ENCODE results near the gene WDR77. TPM values are rescaled to one million over a fixed set of nuclear protein-coding genes. Genes with fewer than 3 reads are reported as not detected.

WDR77 gene
- total and polyA plus RNA-seq, 2 of the 13 experiments (the other 11 are each of a cell fraction or from before 2014, with no cell fraction given), result 90.6 to 108 TPM

- peak overlapping the region; percentile 13 for H3K27ac ChIP-seq (ENCODE audit: extremely low read length, insufficient read depth, low read length)
These were observed 13.4 kb upstream of the WDR77 start for GRCh38 chr1:111462370-111463028.

DNA sequence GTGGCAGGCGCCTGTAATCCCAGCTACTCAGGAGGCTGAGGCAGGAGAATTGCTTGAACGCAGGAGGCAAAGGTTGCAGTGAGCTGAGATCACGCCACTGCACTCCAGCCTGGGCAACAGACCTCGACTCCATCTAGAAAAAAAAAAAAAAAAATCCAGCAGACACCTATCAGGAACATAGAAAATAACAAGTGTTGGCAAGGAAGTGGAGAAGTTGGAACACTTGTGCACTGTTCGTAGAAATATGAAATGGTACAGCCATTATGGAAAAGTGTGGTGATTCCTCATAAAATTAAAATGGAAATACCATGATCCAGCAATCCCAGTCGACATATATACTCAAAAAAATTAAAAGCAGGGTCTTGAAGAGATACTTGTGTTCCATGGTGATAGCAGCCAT is 12.7 kb upstream of the WDR77 start:
- Histone ChIP-seq H3K27ac (ENCODE audit: extremely low read length, insufficient read depth, low read length) (no peak overlapping the region), H2AFZ (ENCODE audit: low read length) (no peak overlapping the region), H3K9me3 (ENCODE audit: low read length) (no peaks in the 10 kb centered on the region), H3K4me3 (replicated peaks in 1 of 3; ENCODE audit: insufficient read depth in 1 of 3, low read depth in 2 of 3, low read length in 3 of 3) (no peak overlapping the region), H4K20me1 (ENCODE audit: insufficient read depth, low read length) (no peaks in the 10 kb centered on the region), H3K79me2 (ENCODE audit: insufficient read depth, low read length) (no peaks in the 10 kb centered on the region), H3K4me2 (ENCODE audit: low read depth, low read length) (no peak overlapping the region), H3K9ac (ENCODE audit: insufficient read depth, low read depth, low read length) (no peak overlapping the region), H3K27me3 (ENCODE audit: control insufficient read depth in 1 of 2, insufficient read depth in 2 of 2, low read length in 2 of 2) (no peaks in the 10 kb centered on the region), H3K36me3 (replicated peaks in 1 of 2; ENCODE audit: control insufficient read depth in 1 of 2, insufficient read depth in 2 of 2, low read length in 2 of 2) (peaks cover 5 to 39% of the 10 kb centered on the region in 2 experiments), H3K4me1 (ENCODE audit: insufficient read depth, low read length) (peaks cover 14% of the 10 kb centered on the region)
- no peak for ATAC-seq
- WGBS (ENCODE audit: low lambda C conversion rate), result 98% methylated on average over 6 of the region's 6 CpGs
- FAIRE-seq, result no peak
- in situ Hi-C loops (cut with HindIII; ENCODE audit: extremely low pct_ligation_motif_present, low pct_unique_long_range_greater_than_20kb), result no loop called here
- DNase-seq (ENCODE audit: low spot score), result no peak
- no peak for TF ChIP-seq PRPF4 (IDR thresholded peaks at IDR 0.05; ENCODE audit: low read depth, low read length, poor library complexity, severe bottlenecking)
- no peak for TF ChIP-seq ZBTB1 (CRISPR knock-in tag; IDR thresholded peaks at IDR 0.05; ENCODE audit: borderline replicate concordance)
- TF ChIP-seq YEATS2 (CRISPR knock-in tag; IDR thresholded peaks at IDR 0.05; ENCODE audit: borderline replicate concordance), result no peak
- TF ChIP-seq ZNF7 (CRISPR knock-in tag; IDR thresholded peaks at IDR 0.05), result peak; percentile 80
- no peak for TF ChIP-seq KAT2B (IDR thresholded peaks at IDR 0.05; ENCODE audit: borderline replicate concordance, low read depth, low read length)
- no peak for TF ChIP-seq ZNF253 (CRISPR knock-in tag; IDR thresholded peaks at IDR 0.05; ENCODE audit: borderline replicate concordance)
- BruUV-seq (replicated peaks), result no TSS peak
- ChIA-PET CTCF (ENCODE audit: low intra/inter-chr PET ratio, low total read pairs) (no interaction called here), POLR2A (no interaction called here)
- intact Hi-C loops (cut with micrococcal nuclease; ENCODE audit: unreplicated experiment), result no loop called here

More at GRCh38 chr1:111462370-111463028, 13.4 kb upstream of the WDR77 start:
- no peaks in the 10 kb centered on the region for H3K79me2 ChIP-seq (ENCODE audit: insufficient read depth, low read length)
- H3K4me2 ChIP-seq (ENCODE audit: low read depth, low read length), result no peak overlapping the region
- no peak for ATAC-seq
- no peak for DNase-seq (ENCODE audit: low spot score)
- WGBS (ENCODE audit: low lambda C conversion rate), result 86% methylated on average over 4 of the region's 4 CpGs
- no peaks in the 10 kb centered on the region for H4K20me1 ChIP-seq (ENCODE audit: insufficient read depth, low read length)
- ChIA-PET CTCF (ENCODE audit: low intra/inter-chr PET ratio, low total read pairs) (no interaction called here), POLR2A (interaction anchor here (0.9 kb wide), 1 partner anchor 14 kb away, joined by 5 read pairs; no protein-coding TSS in a partner anchor)
- H2AFZ ChIP-seq (ENCODE audit: low read length), result no peak overlapping the region
- no peaks in the 10 kb centered on the region for H3K9me3 ChIP-seq (ENCODE audit: low read length)
- no peak overlapping the region for H3K9ac ChIP-seq (ENCODE audit: insufficient read depth, low read depth, low read length)
- H3K4me3 ChIP-seq (replicated peaks in 1 of 3; ENCODE audit: insufficient read depth in 1 of 3, low read depth in 2 of 3, low read length in 3 of 3), result no peak overlapping the region
- H3K27me3 ChIP-seq (ENCODE audit: control insufficient read depth in 1 of 2, insufficient read depth in 2 of 2, low read length in 2 of 2), result no peaks in the 10 kb centered on the region
- intact Hi-C loops (cut with micrococcal nuclease; ENCODE audit: unreplicated experiment), result no loop called here
- H3K36me3 ChIP-seq (replicated peaks in 1 of 2; ENCODE audit: control insufficient read depth in 1 of 2, insufficient read depth in 2 of 2, low read length in 2 of 2), result peaks cover 4 to 32% of the 10 kb centered on the region in 2 experiments
- in situ Hi-C loops (cut with HindIII; ENCODE audit: extremely low pct_ligation_motif_present, low pct_unique_long_range_greater_than_20kb), result no loop called here
- no TSS peak for BruUV-seq (replicated peaks)
- FAIRE-seq, result no peak
- TF ChIP-seq ZNF263 (CRISPR knock-in tag; IDR thresholded peaks at IDR 0.05), result no peak
- TF ChIP-seq MAFK (conservative IDR thresholded peaks at IDR 0.05 in 1 of 2, IDR thresholded peaks at IDR 0.05 in 1 of 2; ENCODE audit: low read length in 2 of 2), result peak; percentile 30 to 75; a peak in 2 of 4 replicates
- TF ChIP-seq CEBPB (IDR thresholded peaks at IDR 0.05; ENCODE audit: borderline replicate concordance, low read depth, low read length), result peak; percentile 70; the same call in 1 of the 2 replicates
- TF ChIP-seq RAD51 (IDR thresholded peaks at IDR 0.05; ENCODE audit: borderline replicate concordance), result no peak
- no peak for TF ChIP-seq ZNF124 (CRISPR knock-in tag; IDR thresholded peaks at IDR 0.05)
- TF ChIP-seq MAFF (IDR thresholded peaks at IDR 0.05; ENCODE audit: low read depth, low read length), result peak; percentile 40; the same call in 1 of the 2 replicates
- H3K4me1 ChIP-seq (ENCODE audit: insufficient read depth, low read length), result peaks cover 20% of the 10 kb centered on the region

Data from HepG2 (cell line).